GM23338 (cell line): ENCODE measurements around the gene ARHGEF19.

Source experiments
- CREB1 ChIP-seq: fragments of 250-450 bp; sonication (Bioruptor Pico); IDR thresholded peaks from 2 replicates; pipeline ENCODE4 v1.5.0; 2020; ENCODE audit warnings: low read depth, mild to moderate bottlenecking, moderate library complexity
- EZH2 ChIP-seq: fragments of 200-600 bp; sonication (generic); IDR thresholded peaks from one replicate; pipeline ENCODE4 v1.8.0; 2017; ENCODE audit warnings: antibody characterized with exemption, mild to moderate bottlenecking, low read depth; ENCODE audit not compliant: unreplicated experiment
- EZH2phosphoT487 ChIP-seq: fragments of 200-600 bp; sonication (generic); IDR thresholded peaks from one replicate; pipeline ENCODE4 v1.8.1; 2018; ENCODE audit warnings: antibody characterized with exemption; ENCODE audit not compliant: unreplicated experiment
- JUNB ChIP-seq: IDR thresholded peaks from one replicate; pipeline ENCODE4 v1.6.1; 2016; ENCODE audit warnings: antibody characterized with exemption; ENCODE audit not compliant: unreplicated experiment
- NANOG ChIP-seq: IDR thresholded peaks from 2 replicates; pipeline ENCODE4 v1.6.1; 2016; ENCODE audit warnings: antibody characterized with exemption, borderline replicate concordance
- POLR2AphosphoS5 ChIP-seq: IDR thresholded peaks from 2 replicates; pipeline ENCODE4 v1.6.1; 2016; ENCODE audit warnings: antibody characterized with exemption, low read depth
- STAT1 ChIP-seq: IDR thresholded peaks from one replicate; pipeline ENCODE4 v1.6.1; 2016; ENCODE audit warnings: antibody characterized with exemption; ENCODE audit not compliant: unreplicated experiment
- ZNF114 ChIP-seq: fragments of 250-450 bp; sonication (Bioruptor Pico); IDR thresholded peaks from 2 replicates; pipeline ENCODE4 v1.5.0; 2020; ENCODE audit warnings: mild to moderate bottlenecking, moderate library complexity
- TF ChIP-seq, protein P1 (sequence below), 2 experiments: fragments of 200-600 bp in 1 of 2; sonication (generic) in 1 of 2; conservative IDR thresholded peaks; 2 replicates each; pipeline versions ENCODE4 v1.5.1 to v1.6.1; 2016 to 2017; ENCODE audit warnings: antibody characterized with exemption in 2 of 2, low read depth in 2 of 2, mild to moderate bottlenecking in 2 of 2, moderate library complexity in 1 of 2
- TF ChIP-seq, protein P2 (sequence below): IDR thresholded peaks from one replicate; pipeline ENCODE4 v1.6.1; 2018; ENCODE audit warnings: antibody characterized with exemption; ENCODE audit not compliant: unreplicated experiment
- TF ChIP-seq, protein P3 (sequence below): IDR thresholded peaks from 2 replicates; pipeline ENCODE4 v1.6.1; 2016; ENCODE audit warnings: antibody characterized with exemption

DNA sequence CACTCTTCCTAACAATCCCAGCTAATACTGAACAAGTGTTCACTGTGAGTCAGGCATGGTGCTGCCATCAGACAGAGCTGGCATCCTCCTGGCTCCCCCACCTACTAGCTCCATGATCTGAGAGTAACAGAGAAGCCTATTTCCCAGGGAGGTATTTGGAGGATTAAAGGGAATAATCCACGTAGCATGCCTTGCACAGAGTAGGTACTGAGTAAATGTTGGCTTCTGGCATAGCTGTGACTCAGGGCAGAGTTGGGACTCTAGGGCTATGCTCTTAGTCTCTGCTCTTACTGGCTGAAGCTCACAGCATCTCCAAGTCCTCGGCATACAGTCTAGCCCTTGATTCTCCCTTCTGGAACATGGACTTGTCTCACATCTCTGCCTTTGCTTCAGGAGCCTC, 8.2 kb downstream of the ARHGEF19 start:
- TF ChIP-seq, protein P1, sequence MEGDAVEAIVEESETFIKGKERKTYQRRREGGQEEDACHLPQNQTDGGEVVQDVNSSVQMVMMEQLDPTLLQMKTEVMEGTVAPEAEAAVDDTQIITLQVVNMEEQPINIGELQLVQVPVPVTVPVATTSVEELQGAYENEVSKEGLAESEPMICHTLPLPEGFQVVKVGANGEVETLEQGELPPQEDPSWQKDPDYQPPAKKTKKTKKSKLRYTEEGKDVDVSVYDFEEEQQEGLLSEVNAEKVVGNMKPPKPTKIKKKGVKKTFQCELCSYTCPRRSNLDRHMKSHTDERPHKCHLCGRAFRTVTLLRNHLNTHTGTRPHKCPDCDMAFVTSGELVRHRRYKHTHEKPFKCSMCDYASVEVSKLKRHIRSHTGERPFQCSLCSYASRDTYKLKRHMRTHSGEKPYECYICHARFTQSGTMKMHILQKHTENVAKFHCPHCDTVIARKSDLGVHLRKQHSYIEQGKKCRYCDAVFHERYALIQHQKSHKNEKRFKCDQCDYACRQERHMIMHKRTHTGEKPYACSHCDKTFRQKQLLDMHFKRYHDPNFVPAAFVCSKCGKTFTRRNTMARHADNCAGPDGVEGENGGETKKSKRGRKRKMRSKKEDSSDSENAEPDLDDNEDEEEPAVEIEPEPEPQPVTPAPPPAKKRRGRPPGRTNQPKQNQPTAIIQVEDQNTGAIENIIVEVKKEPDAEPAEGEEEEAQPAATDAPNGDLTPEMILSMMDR (conservative IDR thresholded peaks at IDR 0.05; ENCODE audit: low read depth in 2 of 2) = no peak
- TF ChIP-seq EZH2 (no peak), CREB1 (no peak), EZH2phosphoT487 (no peak), POLR2AphosphoS5 (no peak), JUNB (no peak), NANOG (no peak), STAT1 (no peak), ZNF114 (CRISPR knock-in tag) (no peak)
- TF ChIP-seq, protein P2, sequence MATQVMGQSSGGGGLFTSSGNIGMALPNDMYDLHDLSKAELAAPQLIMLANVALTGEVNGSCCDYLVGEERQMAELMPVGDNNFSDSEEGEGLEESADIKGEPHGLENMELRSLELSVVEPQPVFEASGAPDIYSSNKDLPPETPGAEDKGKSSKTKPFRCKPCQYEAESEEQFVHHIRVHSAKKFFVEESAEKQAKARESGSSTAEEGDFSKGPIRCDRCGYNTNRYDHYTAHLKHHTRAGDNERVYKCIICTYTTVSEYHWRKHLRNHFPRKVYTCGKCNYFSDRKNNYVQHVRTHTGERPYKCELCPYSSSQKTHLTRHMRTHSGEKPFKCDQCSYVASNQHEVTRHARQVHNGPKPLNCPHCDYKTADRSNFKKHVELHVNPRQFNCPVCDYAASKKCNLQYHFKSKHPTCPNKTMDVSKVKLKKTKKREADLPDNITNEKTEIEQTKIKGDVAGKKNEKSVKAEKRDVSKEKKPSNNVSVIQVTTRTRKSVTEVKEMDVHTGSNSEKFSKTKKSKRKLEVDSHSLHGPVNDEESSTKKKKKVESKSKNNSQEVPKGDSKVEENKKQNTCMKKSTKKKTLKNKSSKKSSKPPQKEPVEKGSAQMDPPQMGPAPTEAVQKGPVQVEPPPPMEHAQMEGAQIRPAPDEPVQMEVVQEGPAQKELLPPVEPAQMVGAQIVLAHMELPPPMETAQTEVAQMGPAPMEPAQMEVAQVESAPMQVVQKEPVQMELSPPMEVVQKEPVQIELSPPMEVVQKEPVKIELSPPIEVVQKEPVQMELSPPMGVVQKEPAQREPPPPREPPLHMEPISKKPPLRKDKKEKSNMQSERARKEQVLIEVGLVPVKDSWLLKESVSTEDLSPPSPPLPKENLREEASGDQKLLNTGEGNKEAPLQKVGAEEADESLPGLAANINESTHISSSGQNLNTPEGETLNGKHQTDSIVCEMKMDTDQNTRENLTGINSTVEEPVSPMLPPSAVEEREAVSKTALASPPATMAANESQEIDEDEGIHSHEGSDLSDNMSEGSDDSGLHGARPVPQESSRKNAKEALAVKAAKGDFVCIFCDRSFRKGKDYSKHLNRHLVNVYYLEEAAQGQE = no peak
- TF ChIP-seq, protein P3, sequence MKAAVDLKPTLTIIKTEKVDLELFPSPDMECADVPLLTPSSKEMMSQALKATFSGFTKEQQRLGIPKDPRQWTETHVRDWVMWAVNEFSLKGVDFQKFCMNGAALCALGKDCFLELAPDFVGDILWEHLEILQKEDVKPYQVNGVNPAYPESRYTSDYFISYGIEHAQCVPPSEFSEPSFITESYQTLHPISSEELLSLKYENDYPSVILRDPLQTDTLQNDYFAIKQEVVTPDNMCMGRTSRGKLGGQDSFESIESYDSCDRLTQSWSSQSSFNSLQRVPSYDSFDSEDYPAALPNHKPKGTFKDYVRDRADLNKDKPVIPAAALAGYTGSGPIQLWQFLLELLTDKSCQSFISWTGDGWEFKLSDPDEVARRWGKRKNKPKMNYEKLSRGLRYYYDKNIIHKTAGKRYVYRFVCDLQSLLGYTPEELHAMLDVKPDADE = no peak
